ENCODE measurements around the gene TOMT. TPM values are rescaled to one million over a fixed set of nuclear protein-coding genes. Genes with fewer than 3 reads are reported as not detected.

The TOMT gene
- total and polyA plus RNA-seq, 2 of the 4 experiments (the other 2 are of a cell fraction) = not detected

GRCh38 chr11:72141066-72141465, 35.3 kb downstream of the TOMT start:
- no CpG with 5 or more reads among the region's 3 CpGs for WGBS, 2 experiments (ENCODE audit: extremely low coverage in 2 of 2, insufficient read length in 1 of 2)

More at GRCh38 chr11:72141066-72141465, 35.3 kb downstream of the TOMT start:
- peaks cover 6% of the 10 kb centered on the region for H3K9me1 ChIP-seq (ENCODE audit: insufficient read depth, low read length)
- H2AFZ ChIP-seq (replicated peaks; ENCODE audit: low read length, poor library complexity) = no peak overlapping the region
- peak overlapping the region; percentile 81 for H3K14ac ChIP-seq (replicated peaks; ENCODE audit: low read depth, low read length)
- no peak overlapping the region; the same call in 1 of the 2 replicates for H3K9ac ChIP-seq (ENCODE audit: low read depth, low read length)
- no peak overlapping the region for H3K4me3 ChIP-seq (ENCODE audit: insufficient read depth, low read depth, low read length)
- peaks cover 15% of the 10 kb centered on the region for H3K4me1 ChIP-seq (ENCODE audit: control insufficient read depth, insufficient read depth, low read length)
- ChIA-PET CTCF (interaction anchor here (0.6 to 1.2 kb wide), 2 partner anchors 26 to 116 kb away, joined by 4 read pairs; no protein-coding TSS in a partner anchor), POLR2A (ENCODE audit: unreplicated experiment) (interaction anchor here (1.0 kb wide), 1 partner anchor 42 kb away, joined by 3 read pairs; no protein-coding TSS in a partner anchor)
- in situ Hi-C loops (cut with MboI; ENCODE audit: low sequenced_read_pairs) (no loop called here), dilution Hi-C loops (cut with HindIII; ENCODE audit: low sequenced_read_pairs, unreplicated experiment) (no loop called here), intact Hi-C loops (cut with micrococcal nuclease) (no loop called here)
- peak overlapping the region; percentile 94 for H4K91ac ChIP-seq (ENCODE audit: insufficient read depth, low read depth, low read length)
- H2AK5ac ChIP-seq (ENCODE audit: low read depth, low read length) = peak overlapping the region; percentile 82
- H3K4me2 ChIP-seq (ENCODE audit: low read depth, low read length) = peak overlapping the region; percentile 40; the same call in 1 of the 2 replicates
- no peaks in the 10 kb centered on the region for H4K20me1 ChIP-seq (ENCODE audit: insufficient read depth, low read length)
- H2BK120ac ChIP-seq (ENCODE audit: low read depth, low read length) = peak overlapping the region; percentile 93
- H3K9me3 ChIP-seq (ENCODE audit: control insufficient read depth, insufficient read depth, low read length) = no peaks in the 10 kb centered on the region
- H3K56ac ChIP-seq (ENCODE audit: extremely low read depth, insufficient read depth, low read length) = peak overlapping the region; percentile 81
- peak overlapping the region; percentile 94 for H2BK20ac ChIP-seq (ENCODE audit: low read depth, low read length)
- peak overlapping the region; percentile 79; the same call in 1 of the 2 replicates for H3K23ac ChIP-seq (ENCODE audit: low read depth, low read length)
- no peaks in the 10 kb centered on the region for H3K27me3 ChIP-seq (ENCODE audit: control insufficient read depth, insufficient read depth, low read length)
- peak; percentile 52 for ATAC-seq (ENCODE audit: low read depth)
- no peaks in the 10 kb centered on the region for H3K36me3 ChIP-seq (ENCODE audit: control insufficient read depth, insufficient read depth, low read length)
- peak; percentile 90 for DNase-seq
- H3K79me1 ChIP-seq (ENCODE audit: low read depth in 1 of 2, low read length in 2 of 2) = no peaks in the 10 kb centered on the region
- no TSS peak for BruUV-seq (replicated peaks)
- peak overlapping the region; percentile 96; the same call in 1 of the 2 replicates for H3K4ac ChIP-seq (ENCODE audit: low read depth, low read length)
- peak overlapping the region; percentile 68 for H3K27ac ChIP-seq (ENCODE audit: insufficient read depth, low read length)
- peak overlapping the region; percentile 88 to 94 for H4K8ac ChIP-seq (ENCODE audit: low read depth in 2 of 2, low read length in 2 of 2)
- peak overlapping the region; percentile 88 for H2BK15ac ChIP-seq (ENCODE audit: low read depth, low read length)
- H4K5ac ChIP-seq (ENCODE audit: low read depth, low read length) = peak overlapping the region; percentile 66; the same call in 1 of the 2 replicates
- peak overlapping the region; percentile 71; the same call in 1 of the 2 replicates for H3K18ac ChIP-seq (ENCODE audit: low read depth, low read length)
- TF ChIP-seq RFX5 (IDR thresholded peaks at IDR 0.05; ENCODE audit: low read depth, low read length) (no peak), CEBPB (IDR thresholded peaks at IDR 0.05; ENCODE audit: low read depth, low read length) (peak; percentile 27; the same call in 1 of the 2 replicates), POLR2A (IDR thresholded peaks at IDR 0.05; ENCODE audit: low read depth, low read length) (no peak), ELK1 (IDR thresholded peaks at IDR 0.05; ENCODE audit: borderline replicate concordance, low read depth, low read length) (no peak), BHLHE40 (IDR thresholded peaks at IDR 0.05; ENCODE audit: low read depth, low read length) (peak; percentile 58; the same call in 1 of the 2 replicates), RCOR1 (IDR thresholded peaks at IDR 0.05; ENCODE audit: insufficient replicate concordance, low read length) (no peak), MAZ (IDR thresholded peaks at IDR 0.05; ENCODE audit: borderline replicate concordance, low read depth, low read length) (no peak), RAD21 (IDR thresholded peaks at IDR 0.05; ENCODE audit: low read length) (no peak), CHD1 (IDR thresholded peaks at IDR 0.05; ENCODE audit: low read depth, low read length) (no peak), USF2 (IDR thresholded peaks at IDR 0.05; ENCODE audit: low read depth, low read length) (peak; percentile 50; the same call in 1 of the 2 replicates), FOS (IDR thresholded peaks at IDR 0.05; ENCODE audit: low read depth, low read length) (peak; percentile 70)
- H2BK5ac ChIP-seq (ENCODE audit: low read depth, low read length, poor library complexity, severe bottlenecking) = peak overlapping the region; percentile 97
- H2AK9ac ChIP-seq (replicated peaks; ENCODE audit: low read depth, low read length, poor library complexity) = no peak overlapping the region

Data from IMR-90 (cell line).